ENCODE data around the gene DBP. TPM values are rescaled to one million over a fixed set of nuclear protein-coding genes. Genes with fewer than 3 reads are reported as not detected.

DBP gene
- polyA plus RNA-seq, 3 donors: 12.8 to 22.3 (median 17.5) TPM

- WGBS (ENCODE audit: insufficient coverage): 99% methylated on average over 22 of the region's 22 CpGs
- Histone ChIP-seq H4K20me1 (ENCODE audit: insufficient read depth, low read length) (peaks cover 41% of the 10 kb centered on the region), H3K27ac (ENCODE audit: low read depth in 1 of 2, low read length in 2 of 2) (no peak overlapping the region), H3K9ac (ENCODE audit: insufficient read depth, low read length, poor library complexity, severe bottlenecking) (no peak overlapping the region), H2AFZ (ENCODE audit: insufficient read depth, low read depth, low read length, poor library complexity, severe bottlenecking) (no peak overlapping the region), H3K79me2 (ENCODE audit: insufficient read depth, low read length) (peaks cover 22% of the 10 kb centered on the region), H3K4me3 (replicated peaks in 1 of 3; ENCODE audit: low read depth in 2 of 3, low read length in 3 of 3) (no peak overlapping the region), H3K27me3 (ENCODE audit: control insufficient read depth in 2 of 2, insufficient read depth in 2 of 2, low read length in 2 of 2) (no peaks in the 10 kb centered on the region), H3K4me1 (ENCODE audit: control insufficient read depth in 1 of 2, insufficient read depth in 2 of 2, low read length in 2 of 2) (peaks cover 63 to 70% of the 10 kb centered on the region in 2 donors), H3K9me3 (replicated peaks in 1 of 2; ENCODE audit: control insufficient read depth in 1 of 2, insufficient read depth in 1 of 2, low read length in 2 of 2) (no peaks in the 10 kb centered on the region), H3K36me3 (replicated peaks in 1 of 2; ENCODE audit: control insufficient read depth in 1 of 2, insufficient read depth in 2 of 2, low read length in 2 of 2) (peaks cover 27 to 55% of the 10 kb centered on the region in 2 donors), H3K4me2 (replicated peaks; ENCODE audit: extremely low read depth, low read length, poor library complexity, severe bottlenecking) (no peak overlapping the region)
- H3K4me3 Mint-ChIP-seq: no peak overlapping the region
- H3K9me3 Mint-ChIP-seq: peaks cover 0 to 3% (median 0%) of the 10 kb centered on the region in 7 donors
- no peak overlapping the region for H3K27ac Mint-ChIP-seq
- intact Hi-C loops (cut with micrococcal nuclease): no loop called here
- H3K27me3 Mint-ChIP-seq (ENCODE audit: low read depth in 3 of 3): no peaks in the 10 kb centered on the region
- H3K36me3 Mint-ChIP-seq: peaks cover 30 to 51% of the 10 kb centered on the region in 2 donors
- TF ChIP-seq CTCF (IDR thresholded peaks at IDR 0.05): no peak
- H3K4me1 Mint-ChIP-seq: peaks cover 58% of the 10 kb centered on the region
- no peak for DNase-seq
Measured at GRCh38 chr19:48629297-48629598, 7.9 kb downstream of the DBP start.

- Histone ChIP-seq H3K9ac (ENCODE audit: insufficient read depth, low read length, poor library complexity, severe bottlenecking) (no peak overlapping the region), H3K27ac (ENCODE audit: low read depth in 1 of 2, low read length in 2 of 2) (peak overlapping the region in 1 of 2 donors; percentile 4), H3K4me1 (ENCODE audit: control insufficient read depth in 1 of 2, insufficient read depth in 2 of 2, low read length in 2 of 2) (peaks cover 62 to 70% of the 10 kb centered on the region in 2 donors), H3K9me3 (replicated peaks in 1 of 2; ENCODE audit: control insufficient read depth in 1 of 2, insufficient read depth in 1 of 2, low read length in 2 of 2) (no peaks in the 10 kb centered on the region), H3K79me2 (ENCODE audit: insufficient read depth, low read length) (peaks cover 19% of the 10 kb centered on the region), H3K4me2 (replicated peaks; ENCODE audit: extremely low read depth, low read length, poor library complexity, severe bottlenecking) (no peak overlapping the region), H2AFZ (ENCODE audit: insufficient read depth, low read depth, low read length, poor library complexity, severe bottlenecking) (no peak overlapping the region), H3K4me3 (replicated peaks in 1 of 3; ENCODE audit: low read depth in 2 of 3, low read length in 3 of 3) (no peak overlapping the region), H3K36me3 (replicated peaks in 1 of 2; ENCODE audit: control insufficient read depth in 1 of 2, insufficient read depth in 2 of 2, low read length in 2 of 2) (peaks cover 27 to 55% of the 10 kb centered on the region in 2 donors), H4K20me1 (ENCODE audit: insufficient read depth, low read length) (peaks cover 40% of the 10 kb centered on the region), H3K27me3 (ENCODE audit: control insufficient read depth in 2 of 2, insufficient read depth in 2 of 2, low read length in 2 of 2) (no peaks in the 10 kb centered on the region)
- Mint-ChIP-seq H3K9me3 (peaks cover 0 to 3% (median 0%) of the 10 kb centered on the region in 7 donors), H3K27ac (peak overlapping the region in 5 of 7 donors; percentile 68 to 88 (median 73)), H3K4me1 (peaks cover 56% of the 10 kb centered on the region), H3K27me3 (ENCODE audit: low read depth in 3 of 3) (no peaks in the 10 kb centered on the region), H3K36me3 (peaks cover 30 to 54% of the 10 kb centered on the region in 2 donors), H3K4me3 (no peak overlapping the region)
- intact Hi-C loops (cut with micrococcal nuclease): no loop called here
- DNase-seq: no peak
- no peak for TF ChIP-seq CTCF (IDR thresholded peaks at IDR 0.05)
- WGBS (ENCODE audit: insufficient coverage): 74% methylated on average over 26 of the region's 34 CpGs
Measured at GRCh38 chr19:48628486-48629296, 8.5 kb downstream of the DBP start.

Data from CD14-positive monocyte (primary cell).